Measurements from ENCODE around the gene LRRC32. TPM values are rescaled to one million over a fixed set of nuclear protein-coding genes. Genes with fewer than 3 reads are reported as not detected.

The LRRC32 gene
- total and polyA plus RNA-seq, 9 of the 15 experiments (the other 6 are each of a cell fraction or from before 2014, with no cell fraction given): 0.10 to 0.50 (median 0.19) TPM; not detected in 5

- ChIA-PET POLR2A (interaction anchor here (0.6 to 0.7 kb wide), 2 partner anchors 20 to 84 kb away, joined by 3 read pairs; no protein-coding TSS in a partner anchor), CTCF (ENCODE audit: low intra/inter-chr PET ratio) (no interaction called here)
- no peak for DNase-seq (ENCODE audit: extremely low read depth in 1 of 4, low spot score in 3 of 4)
- H3K4me3 ChIP-seq: no peak overlapping the region
- FAIRE-seq: no peak
- intact Hi-C loops (cut with micrococcal nuclease): loop anchor here (5.0 to 10.0 kb wide), 2 partner anchors 105 to 478 kb away; partner anchors contain the start of gene WNT11
- in situ Hi-C loops (cut with MboI): no loop called here
- no peaks in the 10 kb centered on the region for H3K9me1 ChIP-seq (ENCODE audit: control insufficient read depth, insufficient read depth, low read length)
- no peaks in the 10 kb centered on the region for H3K36me3 ChIP-seq (ENCODE audit: control insufficient read depth, insufficient read depth, low read length)
- peaks cover 0 to 15% of the 10 kb centered on the region in 2 experiments; a peak in 2 of 5 replicates for H3K4me1 ChIP-seq (replicated peaks in 1 of 2; ENCODE audit: control insufficient read depth in 2 of 2, insufficient read depth in 2 of 2, low read length in 2 of 2)
- BruUV-seq (replicated peaks): no TSS peak
- no peak overlapping the region for H2AFZ ChIP-seq (ENCODE audit: low read depth, low read length)
- peaks cover 3 to 40% of the 10 kb centered on the region in 2 experiments; a peak in 4 of 5 replicates for H3K27me3 ChIP-seq (ENCODE audit: control insufficient read depth in 2 of 2, insufficient read depth in 2 of 2, low read length in 2 of 2)
- H3K9ac ChIP-seq (ENCODE audit: insufficient read depth in 1 of 2, low read depth in 2 of 2, low read length in 2 of 2): no peak overlapping the region
- ATAC-seq: no peak
- no peaks in the 10 kb centered on the region for H3K9me3 ChIP-seq (replicated peaks; ENCODE audit: control insufficient read depth, insufficient read depth, low read depth, low read length)
- WGBS (ENCODE audit: insufficient coverage, low coverage, missing lambda C conversion rate): 5% methylated on average over 2 of the region's 2 CpGs
- H3K4me2 ChIP-seq (ENCODE audit: insufficient read depth, low read length): no peak overlapping the region
- H3K27ac ChIP-seq (ENCODE audit: extremely low read depth, low read depth, low read length): no peak overlapping the region
- no peaks in the 10 kb centered on the region for H4K20me1 ChIP-seq (replicated peaks; ENCODE audit: control insufficient read depth, insufficient read depth, low read length)
- TF ChIP-seq HMG20A (CRISPR knock-in tag; conservative IDR thresholded peaks at IDR 0.05) (no peak), MCM7 (IDR thresholded peaks at IDR 0.05) (no peak), CBFA2T3 (IDR thresholded peaks at IDR 0.05) (no peak), ZNF449 (CRISPR knock-in tag; IDR thresholded peaks at IDR 0.05) (no peak), EHMT2 (IDR thresholded peaks at IDR 0.05) (no peak), KAT8 (IDR thresholded peaks at IDR 0.05; ENCODE audit: low read depth) (no peak), ZNF23 (CRISPR knock-in tag; IDR thresholded peaks at IDR 0.05) (no peak), IRF1 (CRISPR knock-in tag; IDR thresholded peaks at IDR 0.05; ENCODE audit: borderline replicate concordance) (no peak), ZNF282 (CRISPR knock-in tag; IDR thresholded peaks at IDR 0.05) (no peak), NCOA6 (IDR thresholded peaks at IDR 0.05) (no peak)
- H3K79me2 ChIP-seq (ENCODE audit: control insufficient read depth, insufficient read depth, low read length): no peaks in the 10 kb centered on the region
Observed at GRCh38 chr11:76682684-76683083, 12.1 kb upstream of the LRRC32 start.
